ENCODE results near the gene UBXN2A.

GRCh38 chr2:23944527-23944926, 4.3 kb downstream of the UBXN2A start:
- TF ChIP-seq CTCF (IDR thresholded peaks at IDR 0.05; ENCODE audit: low read length) (no peak), EZH2 (IDR thresholded peaks at IDR 0.05; ENCODE audit: borderline replicate concordance, low read length) (no peak)

Measured in OCI-LY1 (cell line).